Epidermal melanocyte (primary cell): ENCODE measurements around the gene PHTF1.

Experiments
- DNase-seq: peaks from one replicate; pipeline ENCODE4 v3.0.0; 2011; ENCODE audit warnings: low spot score; ENCODE audit not compliant: insufficient read length

The PHTF1 gene

DNA sequence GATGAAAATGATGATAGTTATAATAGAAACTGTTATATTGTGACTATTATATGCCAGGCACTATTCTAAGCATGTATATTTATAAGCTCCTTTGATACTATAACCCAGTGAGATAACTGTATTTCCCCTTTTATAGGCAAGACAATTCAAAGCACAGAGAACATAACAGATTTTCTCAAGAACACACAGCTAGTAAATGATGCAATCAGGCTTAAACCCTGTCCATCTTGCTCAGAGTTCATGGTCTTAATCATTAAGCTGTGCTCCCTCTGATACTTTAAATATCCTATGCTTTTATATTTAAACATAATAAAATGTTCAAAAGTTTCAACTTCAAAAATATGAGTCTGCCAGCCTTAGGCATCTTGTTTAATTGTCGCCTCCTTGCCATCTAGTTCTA lies 88.6 kb downstream of the PHTF1 start:
- DNase-seq, result no peak

DNA sequence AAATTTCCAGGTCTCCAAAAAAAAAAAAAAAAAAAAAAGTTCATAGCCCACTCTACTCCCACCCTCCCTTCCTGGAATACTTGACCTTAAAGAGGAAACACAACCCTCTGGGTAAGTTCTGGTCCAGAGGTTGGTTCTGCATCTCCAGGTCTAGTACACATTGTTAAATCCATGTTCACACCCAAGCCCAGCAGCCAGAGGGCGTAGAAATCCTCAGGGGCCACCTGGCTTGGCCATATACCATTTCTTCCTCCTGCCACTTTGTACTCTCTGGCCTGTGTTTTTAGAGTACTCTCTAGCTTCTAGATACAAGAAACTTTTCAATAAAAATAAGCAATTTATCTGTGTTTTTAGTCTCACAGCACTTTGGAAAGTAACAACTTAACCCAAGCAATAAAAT lies 89.3 kb downstream of the PHTF1 start:
- no peak for DNase-seq

DNA sequence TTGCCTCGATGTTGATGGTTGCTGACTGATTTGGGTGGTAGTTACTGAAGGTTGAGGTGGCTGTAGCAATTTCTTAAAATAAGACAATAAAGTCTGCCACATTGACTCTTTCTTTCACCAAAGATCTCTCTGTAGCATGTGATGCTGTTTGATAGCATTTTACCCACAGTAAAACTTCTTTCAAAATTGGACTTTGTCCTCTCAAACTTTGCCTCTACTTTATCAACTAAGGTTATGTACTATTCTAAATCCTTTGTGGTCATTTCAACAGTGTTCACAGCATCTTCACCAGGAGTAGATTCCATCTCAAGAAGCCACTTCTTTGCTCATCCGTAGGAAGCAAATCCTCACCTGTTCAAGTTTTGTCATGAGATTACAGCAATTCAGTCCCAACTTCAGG lies 93.2 kb downstream of the PHTF1 start:
- no peak for DNase-seq

DNA sequence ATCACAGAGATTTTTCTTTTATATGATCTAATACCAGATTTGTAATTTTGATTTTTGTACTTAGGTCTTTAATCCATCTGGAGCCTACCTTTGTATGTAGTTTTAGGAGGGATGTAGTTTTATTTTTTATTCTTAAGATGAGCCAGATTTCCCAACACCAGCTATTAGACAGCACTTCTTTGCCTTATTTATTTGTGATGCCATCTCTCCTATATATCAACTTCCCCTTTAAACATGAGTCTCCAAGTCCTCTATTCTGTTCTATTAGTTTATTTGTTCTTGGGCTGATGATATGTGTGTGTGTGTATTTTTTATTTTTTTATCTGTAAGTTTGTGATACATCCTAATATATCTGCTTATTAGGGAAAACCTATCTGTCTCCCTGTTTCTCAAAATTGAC lies 94.2 kb downstream of the PHTF1 start:
- no peak for DNase-seq

DNA sequence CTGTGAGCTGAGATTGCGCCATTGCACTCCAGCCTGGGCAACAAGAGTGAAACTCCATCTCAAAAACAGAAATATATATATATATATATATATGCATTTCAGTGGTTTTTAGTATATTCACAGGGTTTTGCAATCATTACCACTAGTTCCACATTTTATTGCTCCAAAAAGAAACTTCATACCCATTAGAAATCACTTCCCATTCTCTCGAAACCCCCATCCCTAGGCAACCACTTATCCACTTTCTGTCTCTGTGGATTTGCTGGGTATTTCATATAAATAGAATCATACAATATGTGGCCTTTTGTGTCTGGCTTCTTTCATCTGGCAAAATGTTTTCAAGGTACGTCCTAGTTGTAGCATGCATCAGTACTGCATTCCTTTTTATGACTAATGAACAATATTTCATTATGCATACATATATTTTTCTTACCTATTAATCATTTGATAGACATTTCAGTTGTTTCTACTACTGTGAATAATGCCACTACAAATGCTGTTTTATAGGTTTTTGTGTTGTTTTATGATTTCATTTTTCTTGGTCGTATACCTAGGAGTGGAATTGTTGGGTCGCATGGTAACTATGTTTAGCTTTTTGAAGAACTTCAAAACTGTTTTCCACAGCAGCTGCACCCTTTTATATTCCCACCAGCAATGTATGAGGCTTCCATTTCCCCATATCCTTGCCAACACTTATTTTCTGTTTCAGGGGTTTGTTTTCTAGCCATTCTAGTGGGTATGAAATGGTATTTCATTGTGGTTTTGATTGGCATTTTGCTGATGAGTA lies 95.9 kb downstream of the PHTF1 start:
- DNase-seq, result no peak

DNA sequence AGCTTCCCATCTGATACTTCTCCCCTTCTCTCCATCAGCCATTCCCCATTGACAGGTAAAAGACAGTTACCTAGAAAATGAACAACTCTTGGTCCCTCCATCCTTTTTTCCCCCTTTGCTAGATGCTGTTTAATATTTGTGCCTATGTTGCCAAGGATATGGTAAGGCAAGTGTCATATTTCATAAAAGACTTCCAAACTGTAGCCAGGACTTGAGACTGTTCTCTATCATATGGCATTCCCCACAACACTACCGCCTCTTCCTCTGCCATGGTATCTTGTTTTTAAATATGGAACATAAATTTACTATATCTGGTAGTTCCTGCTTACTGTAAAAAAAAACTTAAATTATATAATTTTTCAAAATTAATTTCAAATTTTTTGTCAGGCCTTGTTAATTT lies 97.2 kb downstream of the PHTF1 start:
- DNase-seq, result no peak

DNA sequence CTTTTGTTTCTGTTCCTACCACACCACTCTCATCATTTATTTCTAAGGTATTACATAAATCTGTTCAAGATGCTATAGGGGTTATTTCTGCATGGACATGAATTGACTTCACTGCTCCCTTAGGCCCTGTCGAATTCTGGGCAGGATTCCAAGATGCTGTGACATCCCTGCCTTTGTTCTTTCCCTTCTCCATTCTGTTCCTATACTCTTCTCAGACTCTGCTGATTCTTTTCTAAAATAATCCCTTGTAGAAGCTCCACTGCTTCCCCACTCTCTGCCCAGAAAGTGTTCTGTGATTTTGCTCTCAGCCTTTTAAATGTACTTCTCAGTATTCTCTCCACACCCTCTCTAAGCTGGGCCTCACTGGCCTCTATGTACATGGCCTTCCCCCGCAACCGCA lies 99.2 kb downstream of the PHTF1 start:
- no peak for DNase-seq

DNA sequence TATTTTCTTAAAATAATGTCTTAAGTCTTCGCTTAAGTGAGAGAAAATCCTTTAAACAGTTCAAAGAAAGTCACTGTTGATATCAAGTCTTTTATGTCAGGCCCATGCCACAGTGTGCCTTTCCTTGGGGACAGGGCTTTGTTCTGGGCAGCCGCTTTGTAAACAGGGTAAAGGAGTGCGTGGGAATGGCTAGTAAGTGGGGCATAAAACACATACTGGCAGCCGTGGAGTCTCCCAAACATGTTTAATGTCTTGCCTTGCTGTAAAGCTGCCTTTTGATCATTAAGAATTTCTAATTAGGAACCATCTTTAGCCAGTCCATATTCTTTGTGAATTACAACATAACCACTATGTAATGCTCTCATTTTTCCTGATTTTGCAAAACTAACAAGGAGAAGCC lies 99.7 kb downstream of the PHTF1 start:
- no peak for DNase-seq

DNA sequence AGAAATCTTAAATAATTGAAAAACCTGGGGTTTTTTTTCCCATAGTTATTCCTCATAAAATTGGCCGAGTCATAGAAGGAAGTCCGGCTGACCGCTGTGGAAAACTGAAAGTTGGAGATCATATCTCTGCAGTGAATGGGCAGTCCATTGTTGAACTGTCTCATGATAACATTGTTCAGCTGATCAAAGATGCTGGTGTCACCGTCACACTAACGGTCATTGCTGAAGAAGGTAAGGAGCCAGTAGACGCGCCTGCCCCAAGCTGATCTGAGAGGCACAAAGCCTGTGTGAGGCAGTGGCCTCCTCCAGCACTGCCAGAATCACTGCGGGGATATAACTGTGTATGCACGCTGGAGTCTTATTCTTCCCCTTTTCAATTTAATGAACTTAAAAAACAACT lies 100.3 kb downstream of the PHTF1 start:
- DNase-seq, result no peak

DNA sequence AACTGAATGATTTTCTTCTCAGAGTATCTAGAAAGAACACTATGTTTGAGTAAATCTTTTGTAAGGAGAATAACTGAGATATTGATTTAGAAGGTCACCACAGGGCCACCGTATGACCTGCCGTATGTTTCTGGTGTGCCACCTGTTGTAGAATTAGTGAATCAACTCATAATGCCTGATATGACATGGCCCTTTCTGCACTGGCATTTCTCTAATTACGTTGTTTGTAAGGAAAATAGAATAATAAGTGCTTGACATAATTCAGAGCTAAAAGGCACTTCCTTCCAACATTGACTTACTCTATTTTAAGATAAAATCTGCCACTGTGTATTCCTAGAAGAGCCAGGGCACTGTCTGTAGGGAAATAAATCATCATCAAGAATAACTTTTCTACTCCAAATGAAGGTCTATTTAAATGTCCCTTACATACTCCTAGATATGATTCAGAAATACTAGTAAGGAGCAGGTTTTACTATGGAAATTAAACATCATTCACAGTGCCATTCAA lies 101.7 kb downstream of the PHTF1 start:
- DNase-seq, result no peak

DNA sequence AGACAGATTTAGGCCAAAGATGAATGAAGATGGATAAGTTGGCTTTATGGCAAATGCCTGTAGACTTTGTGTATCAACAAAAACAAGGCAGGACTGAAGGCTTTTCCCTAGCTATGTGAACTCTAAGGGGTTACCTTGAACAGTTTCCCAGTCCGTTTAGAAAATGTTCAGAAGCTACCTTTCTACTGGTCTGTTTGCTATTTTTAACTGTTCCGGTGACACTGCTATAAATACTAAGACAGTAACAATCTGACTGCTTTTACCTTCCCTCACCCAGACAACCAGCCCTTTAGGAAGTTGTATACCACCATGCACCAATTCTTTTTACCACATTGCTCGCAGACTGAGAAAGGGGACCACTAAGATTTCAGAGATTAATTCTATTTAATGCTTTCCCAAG lies 102.2 kb downstream of the PHTF1 start:
- DNase-seq, result no peak

DNA sequence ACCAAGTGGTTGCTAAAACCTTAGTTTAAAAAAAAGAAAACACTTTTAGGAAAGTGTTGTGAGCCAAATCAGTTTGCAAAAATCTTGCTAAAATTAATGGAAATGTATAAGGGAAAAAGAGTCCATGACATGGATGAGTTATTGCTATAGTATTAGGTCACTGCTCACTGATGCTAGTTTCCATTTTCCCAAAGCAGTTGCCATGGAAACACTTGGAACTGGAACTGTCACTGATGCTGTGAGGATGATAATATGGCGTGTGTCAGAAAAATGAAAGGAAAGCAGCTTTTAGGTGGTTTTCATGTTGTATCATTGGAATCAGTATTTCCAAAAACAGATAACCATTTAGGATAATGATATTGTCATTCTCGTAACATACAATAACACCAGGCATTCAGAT lies 104.4 kb downstream of the PHTF1 start:
- DNase-seq, result no peak

DNA sequence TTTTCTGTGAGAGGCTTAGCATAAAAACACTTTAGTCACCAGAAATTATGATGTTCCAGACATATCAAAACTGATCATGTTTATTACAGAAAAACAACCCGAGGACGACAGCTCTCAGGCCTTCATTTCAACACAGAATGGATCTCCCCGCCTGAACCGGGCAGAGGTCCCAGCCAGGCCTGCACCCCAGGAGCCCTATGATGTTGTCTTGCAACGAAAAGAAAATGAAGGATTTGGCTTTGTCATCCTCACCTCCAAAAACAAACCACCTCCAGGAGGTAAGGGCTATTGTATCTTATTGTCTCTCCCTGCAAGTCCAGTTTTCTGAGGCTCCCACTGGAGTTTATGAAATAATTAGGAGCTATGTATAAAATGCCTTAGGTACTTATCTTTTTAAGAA lies 105.5 kb downstream of the PHTF1 start:
- DNase-seq, result no peak

DNA sequence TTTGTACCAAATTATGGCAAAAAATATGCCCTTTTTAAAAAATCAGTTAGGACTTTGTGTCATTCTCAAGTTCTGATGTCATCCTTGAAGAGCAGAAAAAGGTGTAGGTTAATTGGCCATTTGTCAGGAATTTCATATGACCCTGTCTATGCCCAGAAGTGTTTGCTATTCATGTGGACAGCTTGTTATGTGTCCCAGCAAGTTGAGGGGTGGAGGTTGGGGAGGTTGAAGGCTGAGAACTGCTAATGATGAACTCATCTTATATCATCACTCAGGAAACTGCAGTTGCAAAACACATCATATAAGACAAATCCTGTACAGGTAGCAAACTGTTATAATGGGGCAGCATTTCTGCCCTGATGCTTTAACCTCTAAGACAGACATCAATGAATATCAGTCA lies 106.5 kb downstream of the PHTF1 start:
- DNase-seq, result no peak

DNA sequence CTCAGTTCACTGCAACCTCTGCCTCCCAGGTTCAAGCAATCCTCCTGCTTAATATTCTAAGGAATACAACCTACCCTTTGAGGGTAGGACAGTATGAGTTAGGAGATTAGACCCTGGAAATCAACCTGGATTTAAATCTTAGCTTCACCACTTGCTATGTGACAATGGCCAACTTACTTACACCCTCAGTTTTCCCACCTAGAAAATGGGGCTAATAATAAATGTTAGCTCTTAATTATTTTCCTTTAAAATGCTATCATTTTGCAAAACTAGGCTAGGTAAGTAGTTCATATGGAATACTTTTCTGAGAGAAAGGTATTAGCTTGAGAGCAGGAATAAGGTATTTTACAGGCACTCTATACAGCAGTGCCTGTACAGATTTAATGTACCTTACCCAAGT lies 110.8 kb downstream of the PHTF1 start:
- no peak for DNase-seq

DNA sequence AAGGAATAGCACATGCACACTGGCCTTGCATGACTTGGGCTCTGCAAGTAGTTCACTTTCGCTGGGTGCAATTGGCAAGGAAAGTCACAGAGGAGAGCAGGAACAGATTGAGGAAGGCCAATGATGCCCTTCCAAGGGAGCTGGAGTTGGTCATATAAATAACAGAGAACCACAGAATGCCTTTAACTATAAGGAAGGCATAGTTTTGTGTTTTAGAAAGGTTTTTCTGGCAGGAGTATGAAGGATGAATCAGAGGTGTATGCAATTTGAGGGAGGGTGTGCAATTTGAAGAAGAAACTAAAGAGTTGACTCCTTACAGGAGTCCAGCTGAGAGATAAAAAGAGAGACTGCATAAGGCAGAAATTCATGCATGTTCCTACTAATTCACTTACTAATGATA lies 112.1 kb downstream of the PHTF1 start:
- no peak for DNase-seq
